ENCODE measurements around the gene EMC8.
"Not testable (repeated sequence)": the region's sequence is repeated elsewhere in the genome, so short reads cannot be mapped to it uniquely, and the experiment has no call there.

EMC8 gene

DNA sequence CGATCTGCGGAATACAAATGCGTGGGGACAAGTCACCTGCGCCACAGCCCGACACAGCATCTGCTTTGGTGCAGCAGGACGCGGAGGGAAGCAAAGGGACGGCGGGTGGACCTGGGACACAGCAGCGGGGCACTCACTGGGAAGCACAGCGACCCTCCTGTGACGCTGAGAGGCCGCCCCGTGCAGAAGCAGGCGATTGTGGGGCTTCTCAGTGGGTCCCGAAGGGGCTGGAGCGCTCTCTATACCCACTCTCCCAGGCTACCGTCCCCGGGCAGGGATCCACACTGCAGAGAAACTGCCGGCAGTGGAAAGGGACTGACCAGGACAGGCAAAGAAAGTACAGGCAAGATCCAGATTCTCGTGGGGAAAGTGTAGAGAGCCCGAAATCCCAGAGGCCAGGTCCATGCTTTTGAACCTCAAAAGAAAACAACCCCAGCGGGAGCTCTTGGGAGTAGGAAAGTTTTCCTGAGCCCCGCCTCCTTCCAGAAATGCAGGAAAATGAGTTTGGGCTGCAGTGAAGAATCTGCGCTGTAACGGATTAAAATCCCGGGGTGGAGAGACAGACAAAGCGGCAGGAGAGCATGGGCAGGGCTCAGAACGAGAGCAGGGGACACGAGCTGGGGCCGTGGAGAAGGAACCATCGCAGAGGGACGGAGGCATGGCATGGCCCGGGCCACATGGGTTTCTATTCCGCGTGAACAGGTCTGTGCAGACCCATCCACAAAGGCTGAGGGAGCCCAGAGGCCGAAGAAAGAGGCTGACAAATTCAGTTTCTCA, 12.9 kb upstream of the EMC8 start:
- no peak for DNase-seq

GRCh38 chr16:85810742-85811115, 11.4 kb upstream of the EMC8 start:
- DNase-seq, result no peak

DNA sequence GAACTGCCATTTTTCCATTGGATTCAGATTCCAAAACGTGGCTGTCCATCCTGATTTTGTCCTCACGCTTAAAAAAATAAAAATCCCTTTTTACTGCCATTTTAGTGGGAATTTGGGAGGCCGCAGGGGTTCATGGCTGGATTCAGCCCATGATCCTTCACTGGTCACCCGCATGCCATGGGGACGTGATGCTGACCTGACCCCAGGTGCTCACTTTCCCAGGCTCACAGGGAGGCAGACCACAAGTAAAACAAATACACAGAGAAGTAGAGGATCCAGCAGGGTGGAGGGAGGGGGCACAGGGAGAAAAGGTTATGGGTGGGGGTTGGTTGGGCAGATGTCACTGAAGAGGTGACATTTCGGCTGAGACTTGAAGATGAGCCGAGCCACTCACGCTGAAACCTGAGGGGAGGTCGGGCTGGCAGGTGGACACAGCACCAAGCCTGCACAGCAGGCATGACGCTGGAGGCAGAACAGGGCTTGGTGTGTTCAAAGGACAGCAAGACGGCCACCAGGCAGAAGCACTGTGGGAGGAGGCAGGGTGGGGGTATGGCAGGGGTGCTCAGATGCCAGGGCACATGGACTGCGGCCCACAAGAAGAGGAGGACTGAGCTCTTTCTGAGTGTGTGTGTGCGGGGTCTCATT, 10.9 kb upstream of the EMC8 start:
- no peak for DNase-seq

DNA sequence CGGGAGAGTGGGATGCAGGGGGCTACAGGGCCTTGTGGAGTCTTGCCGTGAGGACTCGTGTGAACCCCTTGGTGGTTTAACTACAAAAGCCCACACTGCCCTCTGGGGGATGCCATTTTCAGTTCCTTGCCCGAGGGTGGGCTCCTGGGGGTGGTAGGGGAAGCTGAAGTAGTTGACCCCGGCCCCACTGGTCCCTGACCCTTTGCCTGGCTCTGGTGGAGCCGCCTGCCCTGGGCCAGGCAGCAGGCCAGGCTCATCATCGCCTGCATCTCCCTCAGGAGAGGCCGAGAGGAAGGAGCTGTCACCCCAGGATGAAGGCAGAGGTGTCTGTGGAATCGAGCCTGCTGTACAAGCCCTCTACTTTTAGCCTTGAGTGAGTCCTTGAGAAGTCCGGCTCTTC, 10.3 kb upstream of the EMC8 start:
- DNase-seq, result no peak

DNA sequence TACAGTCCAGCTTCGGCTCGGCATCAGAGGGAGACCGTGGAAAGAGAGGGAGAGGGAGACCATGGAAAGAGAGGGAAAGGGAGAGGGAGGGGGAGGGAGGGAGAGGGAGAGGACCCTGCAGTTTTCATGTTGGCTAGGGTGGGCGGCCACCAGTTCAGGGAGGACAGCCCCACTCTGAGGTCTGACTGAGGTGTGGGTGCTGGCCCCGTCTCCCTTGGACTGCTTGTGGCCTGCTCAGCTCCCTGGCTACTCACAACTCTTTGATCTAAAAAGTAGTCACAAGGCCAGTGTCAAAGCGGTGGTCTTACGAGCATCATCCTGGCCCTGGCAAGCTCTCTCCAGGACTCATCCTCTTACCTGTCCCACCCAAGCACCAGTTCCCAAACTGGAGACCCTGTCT, 9.6 kb upstream of the EMC8 start:
- DNase-seq, result no peak

DNA sequence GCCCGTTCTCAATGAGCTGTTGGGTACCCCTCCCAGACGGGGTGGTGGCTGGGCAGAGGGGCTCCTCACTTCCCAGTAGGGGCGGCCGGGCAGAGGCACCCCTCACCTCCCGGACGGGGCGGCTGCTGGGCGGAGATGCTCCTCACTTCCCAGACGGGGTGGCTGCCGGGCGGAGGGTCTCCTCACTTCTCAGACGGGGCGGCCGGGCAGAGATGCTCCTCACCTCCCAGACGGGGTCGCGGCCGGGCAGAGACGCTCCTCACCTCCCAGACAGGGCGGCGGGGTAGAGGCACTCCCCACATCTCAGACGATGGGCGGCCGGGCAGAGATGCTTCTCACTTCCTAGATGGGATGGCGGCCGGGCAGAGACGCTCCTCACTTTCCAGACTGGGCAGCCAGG, 8.8 kb upstream of the EMC8 start:
- not testable (repeated sequence) for DNase-seq

- DNase-seq, result not testable (repeated sequence)
Measured at GRCh38 chr16:85807340-85807739, 8.0 kb upstream of the EMC8 start.

DNA sequence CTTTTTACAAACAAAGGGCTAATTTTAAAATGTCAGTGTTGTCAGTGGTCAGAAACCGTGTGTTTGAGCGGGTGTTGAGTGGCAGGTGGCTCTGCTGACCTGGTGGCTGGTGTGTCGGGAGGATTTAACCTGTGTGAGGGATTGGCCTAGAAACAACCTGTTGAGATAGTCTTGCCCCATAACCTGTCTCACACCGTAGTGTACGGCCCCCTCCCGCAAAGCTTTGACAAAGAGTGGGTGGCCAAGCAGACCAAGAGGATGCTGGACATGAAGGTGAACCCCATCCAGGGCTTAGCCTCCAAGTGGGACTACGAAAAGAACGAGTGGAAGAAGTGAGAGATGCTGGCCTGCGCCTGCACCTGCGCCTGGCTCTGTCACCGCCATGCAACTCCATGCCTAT, 7.2 kb upstream of the EMC8 start:
- no peak for DNase-seq

DNA sequence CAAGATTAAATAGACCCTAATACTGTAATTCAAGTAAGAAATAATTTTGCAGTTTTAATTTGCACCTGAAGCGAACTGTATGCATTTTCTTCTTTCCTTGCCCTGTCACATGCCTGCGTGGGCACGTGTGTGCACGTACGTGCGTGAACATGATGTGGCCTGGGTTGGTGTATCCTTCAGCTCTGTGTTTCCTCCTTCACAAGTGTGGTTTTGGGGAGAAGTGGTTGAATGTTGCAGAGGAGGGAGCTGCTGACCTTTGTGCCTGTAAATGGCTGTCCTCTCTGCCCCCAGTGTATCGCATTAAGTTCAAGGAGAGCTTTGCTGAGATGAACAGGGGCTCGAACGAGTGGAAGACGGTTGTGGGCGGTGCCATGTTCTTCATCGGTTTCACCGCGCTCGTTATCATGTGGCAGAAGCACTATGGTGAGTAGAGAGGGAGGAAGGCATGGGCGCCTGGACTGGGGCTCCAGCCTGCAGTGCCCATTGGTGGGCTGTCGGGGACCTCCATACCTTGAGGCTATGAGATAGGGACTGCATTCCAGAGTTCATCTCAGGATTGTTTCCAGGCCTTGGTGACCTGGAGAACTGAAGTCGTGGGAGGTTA, 6.2 kb upstream of the EMC8 start:
- DNase-seq, result no peak

- DNase-seq, result no peak
Measured at GRCh38 chr16:85803570-85803969, 4.2 kb upstream of the EMC8 start.

GRCh38 chr16:85800321-85800669, 951 bp upstream of the EMC8 start:
- DNase-seq, result no peak

- DNase-seq, result peak; percentile 13
Measured at GRCh38 chr16:85798901-85799496, 345 bp downstream of the EMC8 start.

- DNase-seq, result no peak
Measured at GRCh38 chr16:85798283-85798776, 1.0 kb downstream of the EMC8 start.

DNA sequence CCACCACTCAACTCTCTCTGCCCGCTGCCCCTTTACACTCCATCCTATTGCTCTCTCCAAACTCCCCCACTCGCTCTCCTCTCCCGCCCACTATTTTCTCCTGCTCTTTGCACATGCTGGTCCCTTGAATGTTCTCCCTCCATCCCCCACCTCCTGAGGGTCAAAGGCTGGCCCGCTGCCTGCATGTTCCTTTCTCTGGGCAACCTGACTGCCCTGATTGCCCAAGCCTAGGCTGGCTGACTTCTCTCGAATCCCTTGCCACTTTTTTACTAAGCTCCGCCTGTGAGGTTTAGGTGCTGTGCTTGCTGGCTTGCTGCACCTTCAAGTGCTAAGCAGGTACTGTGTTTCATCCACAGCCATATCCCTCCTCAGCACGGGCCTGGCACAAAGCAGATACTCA, 2.7 kb downstream of the EMC8 start:
- no peak for DNase-seq

DNA sequence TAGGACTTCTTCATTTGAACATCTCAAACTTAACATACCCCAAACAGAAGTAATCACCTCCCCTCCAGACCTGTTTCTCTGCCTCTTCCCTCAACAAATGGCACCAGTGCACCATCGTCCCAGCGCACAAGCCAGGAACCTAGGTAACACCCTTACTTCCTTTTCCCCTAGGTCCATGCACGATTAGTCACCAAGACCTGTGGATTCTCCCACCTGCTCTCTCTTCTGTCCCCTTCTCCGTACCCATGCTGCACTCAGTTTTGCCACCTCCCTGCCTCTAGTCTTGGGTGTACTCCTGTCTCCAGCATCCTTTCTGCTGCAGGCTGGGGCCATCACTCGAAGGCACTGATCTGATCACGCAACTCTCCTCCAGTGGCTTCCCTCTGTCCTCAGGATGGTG, 3.2 kb downstream of the EMC8 start:
- DNase-seq, result no peak

DNA sequence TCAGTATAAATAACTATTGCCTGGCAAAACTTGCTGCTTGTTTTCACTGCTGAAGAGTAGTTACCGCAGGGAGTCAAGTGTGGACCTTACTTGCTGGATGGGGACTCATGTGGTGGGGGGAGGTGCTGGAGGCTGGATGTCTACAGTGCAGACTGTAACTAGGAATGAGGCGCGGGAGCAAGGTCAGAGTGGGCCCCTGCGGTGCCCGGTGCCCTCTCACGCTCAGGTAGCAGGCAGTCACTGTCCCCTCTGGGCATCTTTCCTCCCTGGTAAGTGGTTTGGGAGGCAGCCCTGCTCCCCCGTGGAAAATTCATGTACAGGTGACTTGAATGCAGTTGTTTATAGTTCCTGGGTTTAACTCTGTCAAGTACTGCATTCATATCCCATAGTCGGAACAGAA, 4.6 kb downstream of the EMC8 start:
- DNase-seq, result no peak

DNA sequence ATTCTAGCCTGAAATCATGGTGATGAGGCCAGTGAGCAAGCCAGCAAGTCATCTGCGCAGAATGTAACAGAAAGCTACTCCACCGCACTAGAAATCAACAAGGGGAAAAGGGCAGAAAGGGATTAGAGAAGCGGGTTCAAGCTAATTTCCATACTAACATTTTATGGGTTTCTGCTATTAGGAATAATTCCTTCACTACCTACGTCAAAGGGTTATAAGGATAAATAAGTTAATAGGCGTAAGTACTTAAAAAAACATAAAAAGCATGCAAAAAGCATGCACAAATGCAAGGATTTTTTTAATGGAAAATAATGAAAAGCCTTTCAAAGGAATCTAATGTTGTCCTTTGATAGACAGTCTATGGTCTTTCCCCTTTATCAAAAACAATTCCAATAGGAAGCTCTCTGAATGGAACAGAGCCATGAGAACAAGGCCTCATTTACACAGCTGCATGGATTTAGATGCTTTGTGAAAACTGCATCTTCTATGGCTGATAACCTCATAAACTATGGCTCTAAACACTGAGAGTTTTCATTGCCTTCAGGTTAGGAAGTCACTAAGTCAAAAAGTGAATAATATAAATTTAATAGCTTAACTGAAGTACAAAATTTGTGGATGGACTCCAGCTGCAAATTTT, 5.6 kb downstream of the EMC8 start:
- DNase-seq, result no peak

- DNase-seq, result no peak
Measured at GRCh38 chr16:85789773-85790172, 9.6 kb downstream of the EMC8 start.

DNA sequence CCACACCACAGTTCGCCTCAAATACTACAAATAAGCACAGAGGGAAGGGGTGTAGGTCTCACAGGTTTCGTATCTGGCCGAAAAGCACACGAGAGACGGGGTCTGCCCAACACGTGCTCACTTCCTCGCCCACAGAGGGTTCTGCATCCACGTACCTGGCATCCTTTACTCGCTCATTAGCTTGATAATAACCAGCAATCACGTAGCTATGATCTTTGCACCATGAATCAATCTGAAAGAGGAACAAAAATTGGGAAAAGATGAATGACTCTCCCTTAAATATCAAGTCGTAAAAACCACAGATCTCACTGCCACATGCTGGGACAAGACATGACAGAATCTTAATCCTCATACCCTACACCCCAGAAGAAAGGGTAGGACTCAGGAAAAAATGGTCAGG, 10.5 kb downstream of the EMC8 start:
- no peak for DNase-seq

GRCh38 chr16:85785927-85786326, 13.4 kb downstream of the EMC8 start:
- no peak for DNase-seq

DNA sequence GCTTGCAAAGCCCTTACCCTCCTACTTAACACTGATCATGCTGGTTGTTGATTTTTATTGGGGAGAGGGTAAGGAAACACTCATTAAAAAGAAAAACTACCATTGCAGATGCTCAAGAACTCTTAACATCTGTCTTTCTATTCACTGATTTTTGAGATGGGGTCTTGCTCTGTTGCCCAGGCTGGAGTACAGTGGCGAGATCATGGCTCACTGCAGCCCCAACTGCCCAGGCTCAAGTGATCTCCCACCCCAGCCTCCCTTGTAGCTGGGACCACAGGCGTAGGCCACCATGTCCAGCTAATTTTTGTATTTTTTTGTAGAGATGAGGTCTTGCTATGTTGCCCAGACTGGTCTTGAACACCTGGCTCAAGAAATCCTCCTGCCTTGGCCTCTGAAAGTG, 14.5 kb downstream of the EMC8 start:
- no peak for DNase-seq

GRCh38 chr16:85783441-85783840, 15.9 kb downstream of the EMC8 start:
- no peak for DNase-seq

DNA sequence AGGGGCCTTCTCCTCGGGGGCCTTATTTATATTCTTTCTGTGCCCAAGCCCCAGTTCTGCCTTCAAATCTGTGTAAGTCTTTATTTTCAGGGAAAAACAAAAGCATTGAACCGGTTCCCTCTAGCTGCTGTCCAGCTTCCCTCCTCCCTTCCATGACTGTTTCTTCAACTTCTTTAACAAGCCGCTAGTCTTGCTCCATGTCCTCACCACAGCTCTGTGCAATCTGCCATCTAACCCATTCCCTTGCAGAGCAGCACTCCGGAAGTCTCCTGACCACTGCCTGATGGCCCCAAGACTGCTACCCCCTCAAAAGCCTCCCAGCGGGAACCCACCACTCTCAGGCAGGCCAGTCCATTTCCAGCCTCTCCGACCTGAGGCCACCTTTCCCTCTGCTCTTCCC, 16.9 kb downstream of the EMC8 start:
- no peak for DNase-seq
